Activated CD8-positive, alpha-beta memory T cell treated with anti-CD3 and anti-CD28 coated beads for 1 hour (primary cell): ENCODE measurements around the gene PRKCB.

Source experiments
- DNase-seq, 2 donors: peaks; one replicate each; pipeline ENCODE4 v3.0.0-alpha.2; 2020; ENCODE audit warnings: low read depth in 1 of 2; ENCODE audit errors: extremely low read depth in 1 of 2

PRKCB gene

GRCh38 chr16:24035127-24035842, 199.5 kb downstream of the PRKCB start:
- peak in 1 of 2 donors; percentile 7 for DNase-seq

- DNase-seq: no peak
These were observed 200.3 kb downstream of the PRKCB start for GRCh38 chr16:24036038-24036543.

DNA sequence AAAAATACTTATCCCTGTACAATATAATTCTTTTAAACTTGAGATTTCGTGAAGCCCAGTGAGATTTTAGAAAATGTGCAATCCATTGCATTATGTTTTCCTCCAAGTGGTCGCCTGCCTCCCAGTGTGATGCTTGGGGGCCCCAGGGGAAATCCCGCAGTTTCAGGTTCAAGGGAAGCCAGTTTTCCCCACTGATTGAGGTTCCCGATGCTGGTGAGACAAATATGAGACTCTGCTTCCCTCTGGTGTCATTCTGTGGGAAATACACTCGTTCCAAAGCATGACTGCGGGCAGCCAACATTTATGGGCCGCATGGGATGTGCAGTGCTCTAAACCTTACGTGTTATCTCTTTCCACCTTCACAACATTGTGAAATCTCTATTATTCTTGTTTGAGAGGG, 200.8 kb downstream of the PRKCB start:
- no peak for DNase-seq

DNA sequence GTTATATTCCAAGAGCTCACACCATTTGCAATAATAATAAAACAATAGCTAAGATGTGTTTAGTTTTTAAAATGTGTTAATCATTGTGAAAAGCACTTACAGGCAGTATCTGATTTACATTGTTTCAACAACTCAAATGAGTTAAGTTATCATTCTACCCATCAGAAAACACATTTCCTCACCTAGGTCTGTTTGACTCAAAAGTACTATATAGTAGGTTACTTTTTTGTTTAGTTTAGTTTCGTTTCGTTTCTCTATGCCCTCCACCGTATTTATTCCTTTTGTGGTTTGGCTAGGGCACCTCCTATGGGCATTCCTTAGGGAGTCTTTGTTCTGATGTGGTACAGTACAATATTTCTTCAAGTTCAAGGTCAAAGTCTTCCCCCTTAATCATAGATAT, 201.6 kb downstream of the PRKCB start:
- DNase-seq: no peak

DNA sequence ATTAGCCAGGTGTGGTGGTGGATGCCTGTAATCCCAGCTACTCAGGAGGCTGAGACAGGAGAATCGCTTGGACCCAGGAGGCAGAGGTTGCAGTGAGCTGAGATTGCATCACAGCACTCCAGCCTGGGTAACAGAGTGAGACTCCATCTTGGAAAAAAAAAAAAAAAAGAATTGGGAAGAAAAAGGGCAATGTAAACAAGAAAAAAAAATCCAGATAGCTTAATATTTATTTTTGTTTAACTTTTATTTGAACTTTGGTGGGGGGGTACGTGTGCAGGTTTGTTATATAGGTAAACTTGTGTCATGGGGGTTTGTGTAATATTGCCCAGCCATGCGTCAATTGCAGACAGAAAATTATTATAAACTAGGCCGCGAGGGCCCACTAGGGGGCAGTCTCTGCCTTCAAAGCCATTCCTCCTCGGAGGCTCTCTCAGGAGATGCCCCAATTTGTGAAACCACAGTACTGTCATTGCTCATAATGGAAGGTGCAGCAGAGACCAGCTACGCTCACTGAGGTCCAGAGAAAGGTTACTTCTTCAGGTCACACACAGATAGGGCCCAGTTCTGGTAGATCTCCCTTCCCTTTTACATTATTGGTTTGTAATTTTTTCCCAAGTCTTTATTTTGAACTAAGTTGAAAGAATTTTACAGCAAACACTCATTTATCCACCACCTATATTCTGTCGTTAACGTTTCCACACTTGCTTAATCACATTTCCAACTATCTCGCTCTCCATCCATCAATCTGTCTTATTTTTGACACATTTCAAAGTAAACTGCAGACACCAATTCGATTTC, 206.2 kb downstream of the PRKCB start:
- peak; percentile 32 to 68 for DNase-seq

DNA sequence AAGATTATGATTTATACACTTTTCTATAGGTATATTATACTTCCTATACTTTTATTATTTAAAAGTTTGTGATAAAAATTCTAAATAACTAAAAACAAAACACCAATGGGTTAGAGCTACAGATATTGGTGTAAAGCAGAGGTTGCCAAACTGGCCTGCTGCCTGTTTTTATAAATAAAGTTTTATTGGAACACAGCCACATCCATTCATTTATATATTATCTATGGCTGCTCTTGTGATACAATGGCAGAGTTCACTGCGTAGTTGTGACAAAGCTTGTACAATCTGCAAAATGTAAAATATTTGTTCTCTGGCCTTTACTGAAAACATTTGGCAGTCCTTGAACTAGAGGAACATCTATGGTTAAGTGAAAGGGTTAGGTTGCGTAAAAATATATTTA, 208.7 kb downstream of the PRKCB start:
- DNase-seq: no peak

- no peak for DNase-seq
These were observed 209.9 kb downstream of the PRKCB start for GRCh38 chr16:24045641-24046040.

GRCh38 chr16:24046442-24046841, 210.7 kb downstream of the PRKCB start:
- DNase-seq: no peak

DNA sequence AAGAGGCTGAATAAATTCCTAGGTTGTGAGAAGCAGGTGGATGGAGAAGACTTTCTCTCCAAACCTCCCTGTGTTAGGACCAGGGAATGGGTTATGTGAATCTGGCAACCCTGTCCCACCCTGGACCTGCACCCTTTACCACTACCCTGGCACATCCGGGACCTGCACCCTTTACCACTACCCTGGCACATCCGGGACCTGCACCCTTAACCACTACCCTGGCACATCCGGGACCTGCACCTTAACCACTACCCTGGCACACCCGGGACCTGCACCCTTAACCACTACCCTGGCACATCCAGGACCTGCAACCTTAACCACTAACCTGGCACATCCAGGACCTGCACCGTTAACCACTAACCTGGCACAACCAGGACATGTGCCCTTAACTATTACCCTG, 213.3 kb downstream of the PRKCB start:
- DNase-seq: no peak

- DNase-seq: no peak
These were observed 215.3 kb downstream of the PRKCB start for GRCh38 chr16:24051125-24051524.

GRCh38 chr16:24052329-24053098, 216.7 kb downstream of the PRKCB start:
- no peak for DNase-seq

DNA sequence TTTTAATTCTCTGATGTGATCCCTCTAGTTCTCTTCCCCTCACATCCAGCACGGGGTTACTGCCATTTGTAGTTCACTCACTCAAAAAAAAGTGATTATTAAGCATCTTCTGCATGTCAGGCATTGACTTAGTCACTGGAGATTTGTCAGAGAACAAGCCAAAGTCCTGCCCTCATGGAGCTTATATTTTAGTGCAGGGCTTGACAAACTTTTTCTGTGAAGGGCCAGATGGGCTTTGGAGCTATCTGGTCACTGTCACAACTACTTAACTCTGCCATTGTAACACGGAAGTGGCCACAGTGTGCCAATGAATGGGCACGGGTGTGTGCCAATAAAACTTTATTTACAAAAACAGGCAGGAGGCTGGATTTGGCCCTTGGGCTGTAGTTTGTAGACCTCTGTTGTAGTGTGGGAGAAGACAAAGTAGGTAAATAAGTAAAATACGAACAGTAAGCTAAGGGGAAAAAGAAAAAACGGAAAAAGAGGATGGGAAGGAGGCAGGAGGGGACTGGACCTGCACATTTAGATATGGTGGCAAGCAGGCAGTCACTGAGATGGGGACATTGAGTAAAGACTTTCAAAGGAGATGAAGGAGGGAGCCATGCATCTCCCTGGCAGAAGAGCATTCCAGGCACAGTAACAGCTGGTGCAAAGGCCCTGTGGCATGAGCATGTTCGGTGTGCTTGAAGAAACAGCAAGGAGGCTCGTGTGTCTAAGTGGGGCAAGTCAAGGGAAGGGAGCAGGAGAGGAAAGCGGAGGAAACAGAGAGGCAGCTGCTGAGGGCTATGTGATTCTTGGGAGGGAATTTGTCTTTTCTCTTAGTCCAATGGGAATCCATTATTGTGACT, 217.5 kb downstream of the PRKCB start:
- no peak for DNase-seq

- DNase-seq: no peak
These were observed 219.1 kb downstream of the PRKCB start for GRCh38 chr16:24054741-24055491.

DNA sequence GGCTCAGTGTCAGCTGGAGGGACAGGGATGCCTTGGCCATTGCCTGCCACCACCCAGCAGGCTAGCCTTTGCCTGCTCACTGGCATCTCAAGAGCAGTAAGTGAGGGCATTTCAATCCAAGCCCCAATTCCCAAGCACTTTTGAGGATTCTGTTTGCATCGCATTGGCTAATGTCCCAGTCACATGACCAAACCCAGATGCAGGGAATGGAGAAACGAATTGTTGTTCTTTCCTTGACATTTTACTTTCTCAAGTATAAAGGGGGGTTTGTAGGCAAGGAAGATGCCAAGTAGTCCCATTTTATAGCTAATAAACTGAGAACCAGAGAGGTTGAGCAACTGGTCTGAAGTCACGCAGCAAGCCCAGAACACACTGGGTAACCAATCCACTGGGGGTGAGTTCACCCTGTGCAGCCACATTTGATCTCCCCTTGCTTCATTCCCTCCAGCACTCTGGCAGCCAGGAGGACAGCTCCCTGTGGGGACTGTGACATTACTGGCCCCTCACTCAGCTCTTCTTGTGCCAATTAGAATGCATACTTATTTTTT, 226.6 kb downstream of the PRKCB start:
- no peak for DNase-seq

- DNase-seq: no peak
These were observed 233.3 kb downstream of the PRKCB start for GRCh38 chr16:24069036-24069590.

GRCh38 chr16:24070851-24071250, 235.1 kb downstream of the PRKCB start:
- no peak for DNase-seq

DNA sequence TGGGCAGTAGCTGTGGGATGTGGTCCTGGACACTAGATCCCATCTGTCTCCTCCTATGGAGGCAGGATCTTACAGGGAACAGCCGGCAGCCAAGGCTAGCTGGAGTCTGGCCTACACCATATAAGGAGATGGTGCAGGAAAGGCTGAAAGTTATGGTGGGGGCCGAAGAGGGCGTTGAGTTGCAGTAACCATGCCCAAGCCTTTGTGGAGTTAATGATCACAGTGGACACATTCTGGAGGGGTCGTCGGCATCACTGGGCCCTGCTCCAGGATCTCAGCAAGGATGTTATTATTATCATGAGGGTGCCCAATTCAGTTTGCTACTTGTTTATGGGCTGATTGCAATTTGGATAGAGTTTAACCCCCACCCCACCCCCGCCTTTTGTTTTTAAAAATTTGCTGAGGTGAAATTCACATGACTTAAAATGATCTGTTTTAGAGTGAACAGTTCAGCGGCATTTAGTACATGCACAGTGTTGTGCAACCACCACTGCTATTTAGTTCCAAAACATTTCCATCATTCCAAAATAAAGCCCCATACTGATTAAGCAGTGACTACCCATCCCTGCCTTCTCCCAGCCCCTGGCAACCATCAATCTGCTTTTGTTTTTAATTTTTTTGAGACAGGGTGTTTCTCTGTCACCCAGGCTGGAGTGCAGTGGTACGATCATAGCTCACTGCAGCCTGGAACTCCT, 236.0 kb downstream of the PRKCB start:
- no peak for DNase-seq

DNA sequence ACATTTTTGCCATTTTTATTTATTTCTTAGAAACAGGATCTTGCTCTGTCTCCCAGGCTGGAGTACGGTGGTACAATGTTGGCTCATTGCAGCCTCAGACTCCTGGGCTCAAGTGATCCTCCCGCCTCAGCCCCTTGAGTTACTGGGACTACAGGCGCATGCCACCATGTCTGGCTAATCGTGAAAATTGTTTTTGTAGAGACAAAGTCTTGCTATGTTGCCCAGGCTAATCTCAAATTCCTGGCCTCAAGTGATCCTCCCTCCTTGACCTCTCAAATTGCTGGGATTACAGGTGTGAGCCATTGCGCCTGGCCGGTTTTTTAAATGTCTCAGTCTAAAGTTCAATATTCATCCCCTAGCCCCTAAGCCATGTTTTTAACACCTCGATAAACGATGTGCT, 237.5 kb downstream of the PRKCB start:
- no peak for DNase-seq

DNA sequence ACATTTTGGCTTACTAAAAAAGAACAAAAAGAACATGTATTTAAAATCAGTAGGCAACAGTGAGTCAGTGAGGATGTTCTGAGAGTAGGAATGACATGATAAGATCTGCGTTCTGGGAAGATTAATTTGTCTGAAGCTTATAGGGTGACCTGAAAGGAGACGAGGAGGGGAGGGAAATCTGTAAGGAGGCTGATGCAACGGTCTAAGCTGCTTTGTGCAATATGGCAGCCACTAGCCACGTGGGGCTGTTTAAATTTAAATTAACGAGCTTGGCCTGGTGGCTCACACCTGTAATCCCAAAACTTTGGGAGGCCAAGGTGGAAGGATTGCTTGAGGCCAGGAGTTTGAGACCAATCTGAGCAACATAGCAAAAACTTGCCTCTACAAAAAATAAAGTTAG, 238.8 kb downstream of the PRKCB start:
- DNase-seq: no peak
